Fibroblast of lung (primary cell): ENCODE measurements around the gene BTBD16. TPM values are rescaled to one million over a fixed set of nuclear protein-coding genes. Genes with fewer than 3 reads are reported as not detected.

Source experiments
- DNase-seq, 2 donors: peaks; one replicate each; pipeline versions ENCODE4 v3.0.0 to v3.0.0-alpha.2; 2010; ENCODE audit warnings: low read depth in 2 of 2
- H2AFZ ChIP-seq: 2 replicates; pipeline ENCODE4 v1.5.1; 2012; ENCODE audit warnings: low read length, control low read depth, inconsistent platforms
- H3K27ac ChIP-seq: 2 replicates; pipeline ENCODE4 v1.5.1; 2011; ENCODE audit warnings: low read length, control low read depth; ENCODE audit not compliant: insufficient read depth
- H3K27me3 ChIP-seq: 2 replicates; pipeline ENCODE4 v1.5.1; 2011; ENCODE audit warnings: mild to moderate bottlenecking, low read length; ENCODE audit not compliant: control insufficient read depth, insufficient read depth
- H3K36me3 ChIP-seq: 2 replicates; pipeline ENCODE4 v1.5.1; 2011; ENCODE audit warnings: low read length; ENCODE audit not compliant: control insufficient read depth, insufficient read depth
- H3K4me1 ChIP-seq: 2 replicates; pipeline ENCODE4 v1.5.1; 2011; ENCODE audit warnings: low read length; ENCODE audit not compliant: control insufficient read depth, insufficient read depth; ENCODE audit errors: extremely low read depth
- H3K4me2 ChIP-seq: 2 replicates; pipeline ENCODE4 v1.5.1; 2011; ENCODE audit warnings: low read length, control low read depth; ENCODE audit not compliant: insufficient read depth; ENCODE audit errors: extremely low read depth
- H3K4me3 ChIP-seq, 4 experiments: fragments of 200-600 bp in 1 of 4; sonication (generic) in 1 of 4; replicated peaks in 1 of 4; 2 replicates each; pipeline ENCODE4 v1.5.1; 2011 to 2016; ENCODE audit warnings: low read length in 4 of 4, low read depth in 3 of 4, mild to moderate bottlenecking in 3 of 4, control low read depth in 2 of 4, inconsistent platforms in 1 of 4, mixed read lengths in 1 of 4; ENCODE audit not compliant: insufficient read depth in 1 of 4; ENCODE audit errors: control extremely low read depth in 1 of 4
- H3K79me2 ChIP-seq: 2 replicates; pipeline ENCODE4 v1.5.1; 2012; ENCODE audit warnings: mild to moderate bottlenecking, low read length, inconsistent platforms; ENCODE audit not compliant: control insufficient read depth, insufficient read depth
- H3K9ac ChIP-seq: 2 replicates; pipeline ENCODE4 v1.5.1; 2011; ENCODE audit warnings: mild to moderate bottlenecking, low read length, control low read depth; ENCODE audit not compliant: insufficient read depth
- H3K9me3 ChIP-seq: 2 replicates; pipeline ENCODE4 v1.5.1; 2012; ENCODE audit warnings: low read depth, low read length; ENCODE audit not compliant: control insufficient read depth, insufficient read depth
- H4K20me1 ChIP-seq: 2 replicates; pipeline ENCODE4 v1.5.1; 2011; ENCODE audit warnings: low read length; ENCODE audit not compliant: control insufficient read depth, insufficient read depth; ENCODE audit errors: extremely low read depth
- EZH2 ChIP-seq: IDR thresholded peaks from 2 replicates; pipeline ENCODE4 v1.5.1; 2012; ENCODE audit warnings: low read length, control low read depth, mild to moderate bottlenecking; ENCODE audit errors: missing control alignments
- polyA plus RNA-seq, 2 donors: library from polyadenylated mRNA; depleted of rRNA in 1 of 2; stranded (reverse) in 1 of 2; unstranded in 1 of 2; fragments of >200 nt; gene quantifications; 2 replicates each; pipeline ENCODE4 v1.2.1, GENCODE V29; 2011 to 2012; ENCODE audit warnings: missing spikeins in 1 of 2
- total RNA-seq: library from RNA; depleted of rRNA; stranded (reverse); fragments of >200 nt; gene quantifications from 2 replicates; pipeline ENCODE4 v1.2.1, GENCODE V29; 2014
- TF ChIP-seq, protein P1 (sequence below), 2 donors: IDR thresholded peaks in 1 of 2; conservative IDR thresholded peaks in 1 of 2; 1 replicate in 1 of 2; 2 replicates in 1 of 2; pipeline ENCODE4 v1.5.1; 2011 to 2012; ENCODE audit warnings: low read length in 2 of 2, control low read depth in 1 of 2, inconsistent platforms in 1 of 2, low read depth in 1 of 2, mild to moderate bottlenecking in 1 of 2

BTBD16 gene
- total and polyA plus RNA-seq, 2 donors (not counting 1 experiment from before 2014, with no cell fraction given), result not detected

DNA sequence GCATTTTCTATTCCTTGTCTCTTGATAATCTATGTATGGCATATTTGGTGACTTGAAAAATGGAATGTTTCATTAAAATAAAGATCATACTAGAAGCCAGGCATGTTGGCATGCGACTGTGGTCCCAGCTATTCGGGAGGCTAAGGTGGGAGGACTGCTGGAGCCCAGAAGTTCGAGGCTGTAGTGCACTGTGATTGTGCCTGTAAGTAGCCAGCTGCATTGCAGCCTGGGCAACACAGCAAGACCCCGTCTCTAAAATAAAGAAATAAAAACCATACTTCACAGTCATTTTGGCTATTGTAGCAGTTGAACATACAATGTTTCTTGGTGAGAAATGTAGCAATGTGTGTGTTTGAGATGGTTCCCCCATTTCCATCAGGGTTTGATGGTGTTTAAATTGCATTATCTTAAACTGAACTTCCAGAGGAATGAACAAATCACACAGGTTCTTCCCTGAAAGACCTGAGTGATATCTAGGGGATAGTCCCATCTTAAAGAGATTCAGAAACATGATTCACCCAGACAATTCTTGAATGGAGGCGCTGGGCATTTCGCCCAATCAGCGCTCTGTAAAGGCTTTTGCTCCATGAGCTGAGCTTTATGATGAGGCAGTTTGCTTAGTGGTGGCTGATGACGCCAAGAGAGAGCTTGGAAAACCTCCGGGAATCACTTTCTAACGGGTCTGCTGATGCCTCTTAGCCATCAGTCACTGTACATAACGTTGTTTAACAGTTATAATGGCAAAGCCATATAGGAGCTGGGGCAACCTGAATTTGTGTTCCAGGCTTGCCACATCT lies 19.4 kb upstream of the BTBD16 start:
- Histone ChIP-seq H3K9me3 (no peaks in the 10 kb centered on the region), H3K27ac (no peak overlapping the region), H3K79me2 (no peaks in the 10 kb centered on the region), H3K9ac (no peak overlapping the region), H4K20me1 (no peaks in the 10 kb centered on the region), H3K4me1 (no peaks in the 10 kb centered on the region), H3K4me3 (no peak overlapping the region), H3K36me3 (no peaks in the 10 kb centered on the region), H3K27me3 (no peaks in the 10 kb centered on the region), H2AFZ (no peak overlapping the region), H3K4me2 (no peak overlapping the region)
- TF ChIP-seq, protein P1, sequence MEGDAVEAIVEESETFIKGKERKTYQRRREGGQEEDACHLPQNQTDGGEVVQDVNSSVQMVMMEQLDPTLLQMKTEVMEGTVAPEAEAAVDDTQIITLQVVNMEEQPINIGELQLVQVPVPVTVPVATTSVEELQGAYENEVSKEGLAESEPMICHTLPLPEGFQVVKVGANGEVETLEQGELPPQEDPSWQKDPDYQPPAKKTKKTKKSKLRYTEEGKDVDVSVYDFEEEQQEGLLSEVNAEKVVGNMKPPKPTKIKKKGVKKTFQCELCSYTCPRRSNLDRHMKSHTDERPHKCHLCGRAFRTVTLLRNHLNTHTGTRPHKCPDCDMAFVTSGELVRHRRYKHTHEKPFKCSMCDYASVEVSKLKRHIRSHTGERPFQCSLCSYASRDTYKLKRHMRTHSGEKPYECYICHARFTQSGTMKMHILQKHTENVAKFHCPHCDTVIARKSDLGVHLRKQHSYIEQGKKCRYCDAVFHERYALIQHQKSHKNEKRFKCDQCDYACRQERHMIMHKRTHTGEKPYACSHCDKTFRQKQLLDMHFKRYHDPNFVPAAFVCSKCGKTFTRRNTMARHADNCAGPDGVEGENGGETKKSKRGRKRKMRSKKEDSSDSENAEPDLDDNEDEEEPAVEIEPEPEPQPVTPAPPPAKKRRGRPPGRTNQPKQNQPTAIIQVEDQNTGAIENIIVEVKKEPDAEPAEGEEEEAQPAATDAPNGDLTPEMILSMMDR (conservative IDR thresholded peaks at IDR 0.05 in 1 of 2, IDR thresholded peaks at IDR 0.05 in 1 of 2; ENCODE audit: low read depth in 1 of 2, low read length in 2 of 2), result no peak
- TF ChIP-seq EZH2, result no peak
- DNase-seq, result peak in 1 of 2 donors; percentile 43

DNA sequence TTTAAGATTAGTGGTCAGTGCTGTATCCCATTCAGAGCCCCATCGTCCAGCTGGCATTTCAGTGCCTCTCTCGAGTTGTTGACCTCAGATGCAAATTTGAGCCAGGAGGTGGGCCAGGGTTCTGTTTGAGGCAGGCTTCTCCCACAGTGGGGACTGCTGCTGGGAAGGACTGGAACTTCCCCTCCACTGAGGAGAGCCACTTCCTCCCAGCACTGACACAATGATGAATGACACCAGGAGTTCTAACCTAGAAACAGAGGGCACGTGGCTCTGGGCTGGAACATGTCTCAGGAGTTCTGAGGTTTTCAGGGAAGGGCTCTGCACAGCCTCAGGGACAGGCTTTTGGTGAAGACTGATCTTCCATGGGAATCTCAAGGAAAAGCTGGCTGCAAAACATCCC lies 18.3 kb upstream of the BTBD16 start:
- Histone ChIP-seq H3K36me3 (no peaks in the 10 kb centered on the region), H3K4me2 (no peak overlapping the region), H2AFZ (no peak overlapping the region), H3K27ac (no peak overlapping the region), H4K20me1 (no peaks in the 10 kb centered on the region), H3K27me3 (no peaks in the 10 kb centered on the region), H3K9me3 (no peaks in the 10 kb centered on the region), H3K4me3 (no peak overlapping the region), H3K4me1 (no peaks in the 10 kb centered on the region), H3K79me2 (no peaks in the 10 kb centered on the region), H3K9ac (no peak overlapping the region)
- peak in 1 of 2 donors; percentile 23 for DNase-seq
- TF ChIP-seq, protein P1 (conservative IDR thresholded peaks at IDR 0.05 in 1 of 2, IDR thresholded peaks at IDR 0.05 in 1 of 2; ENCODE audit: low read depth in 1 of 2, low read length in 2 of 2), result no peak
- no peak for TF ChIP-seq EZH2

DNA sequence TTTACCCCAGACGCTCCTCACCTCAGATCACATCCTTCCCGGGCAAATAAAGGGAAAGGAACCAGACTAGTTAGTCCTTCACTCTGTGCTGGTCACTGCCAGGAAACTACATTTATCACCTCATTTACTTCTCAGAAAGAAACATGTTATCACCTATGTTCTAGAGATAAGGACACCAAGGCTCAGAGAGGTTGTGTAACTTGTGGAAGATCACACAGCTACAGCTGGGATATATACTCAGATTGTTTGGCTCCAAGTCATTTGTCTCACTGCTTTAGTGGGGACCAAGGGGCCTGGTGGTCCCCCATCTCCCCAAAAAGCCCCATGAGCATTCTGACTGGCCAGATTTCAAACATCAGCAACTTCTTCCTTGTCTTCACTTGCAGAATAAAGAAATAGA lies 17.5 kb upstream of the BTBD16 start:
- no peak for DNase-seq
- H3K36me3 ChIP-seq, result no peaks in the 10 kb centered on the region

More for the DNA sequence above, 17.5 kb upstream of the BTBD16 start:
- H3K9ac ChIP-seq, result no peak overlapping the region
- no peaks in the 10 kb centered on the region for H3K79me2 ChIP-seq
- TF ChIP-seq, protein P1 (conservative IDR thresholded peaks at IDR 0.05 in 1 of 2, IDR thresholded peaks at IDR 0.05 in 1 of 2; ENCODE audit: low read depth in 1 of 2, low read length in 2 of 2), result no peak
- no peak for TF ChIP-seq EZH2
- no peak overlapping the region for H3K27ac ChIP-seq
- peaks cover 2% of the 10 kb centered on the region for H3K4me1 ChIP-seq
- H3K27me3 ChIP-seq, result no peaks in the 10 kb centered on the region
- H3K4me3 ChIP-seq, result no peak overlapping the region
- no peaks in the 10 kb centered on the region for H4K20me1 ChIP-seq
- H3K9me3 ChIP-seq, result no peaks in the 10 kb centered on the region
- no peak overlapping the region for H2AFZ ChIP-seq
- no peak overlapping the region for H3K4me2 ChIP-seq
